B cell (primary cell): ENCODE data around the gene HLX. TPM values are rescaled to one million over a fixed set of nuclear protein-coding genes. Genes with fewer than 3 reads are reported as not detected.

Experiments
- ATAC-seq: fragments of 200-7000 bp; cut with Tn5 transposase; one replicate; pipeline ENCODE4 v1.10.0; 2021; ENCODE audit warnings: low read depth, mild to moderate bottlenecking, moderate number of reproducible peaks, moderate library complexity
- CTCF ChIA-PET: fragments of 350-600 bp; sonication (Branson Sonifier 250); formaldehyde crosslinking; loops from one replicate; lab custom pipeline; 2021; ENCODE audit warnings: antibody characterized with exemption, inconsistent platforms; lab: Charles Lee
- POLR2A ChIA-PET: fragments of 350-600 bp; sonication (Branson Sonifier 250); formaldehyde crosslinking; loops from one replicate; lab custom pipeline; 2021; ENCODE audit warnings: antibody characterized with exemption; lab: Charles Lee
- DNase-seq: peaks from one replicate; pipeline ENCODE4 v3.0.0; 2013
- H2AFZ ChIP-seq: 2 replicates; pipeline ENCODE4 v1.6.1; 2012; ENCODE audit warnings: mild to moderate bottlenecking, low read depth, low read length; ENCODE audit not compliant: insufficient read depth, poor library complexity, severe bottlenecking
- H3K27ac ChIP-seq, 2 donors: 1 replicate in 1 of 2; 2 replicates in 1 of 2; pipeline ENCODE4 v1.5.1; 2012 to 2013; ENCODE audit warnings: low read length in 2 of 2, mild to moderate bottlenecking in 2 of 2, moderate library complexity in 1 of 2
- H3K27me3 ChIP-seq, 4 experiments: fragments of 200-600 bp in 1 of 4; sonication (generic) in 1 of 4; replicated peaks in 1 of 4; 1 replicate in 2 of 4; 2 replicates in 2 of 4; pipeline versions ENCODE4 v1.6.1 to v1.7.0; 2013 to 2016; ENCODE audit warnings: low read length in 3 of 4, mild to moderate bottlenecking in 2 of 4, mixed read lengths in 1 of 4, moderate library complexity in 1 of 4; ENCODE audit not compliant: insufficient read depth in 4 of 4, control insufficient read depth in 3 of 4; ENCODE audit errors: control extremely low read depth in 1 of 4
- H3K36me3 ChIP-seq, 2 experiments: replicated peaks in 1 of 2; 1 replicate in 1 of 2; 2 replicates in 1 of 2; pipeline versions ENCODE4 v1.6.1 to v1.7.1; 2013; ENCODE audit warnings: low read length in 1 of 2; ENCODE audit not compliant: insufficient read depth in 2 of 2, control insufficient read depth in 1 of 2; ENCODE audit errors: control extremely low read depth in 1 of 2, extremely low read depth in 1 of 2
- H3K4me1 ChIP-seq, 2 donors: fragments of 200-600 bp in 1 of 2; sonication (generic) in 1 of 2; 1 replicate in 1 of 2; 2 replicates in 1 of 2; pipeline versions ENCODE4 v1.5.1 to v1.6.1; 2013 to 2017; ENCODE audit warnings: low read length in 2 of 2; ENCODE audit not compliant: control insufficient read depth in 2 of 2, insufficient read depth in 2 of 2
- H3K4me2 ChIP-seq: replicated peaks from 2 replicates; pipeline ENCODE3; 2012; ENCODE audit warnings: mild to moderate bottlenecking, low read depth, low read length; ENCODE audit not compliant: poor library complexity, severe bottlenecking
- H3K4me3 ChIP-seq, 5 experiments: fragments of 200-600 bp in 1 of 5; sonication (generic) in 1 of 5; 1 replicate in 3 of 5; 2 replicates in 2 of 5; pipeline versions ENCODE4 v1.5.1 to v1.7.0; 2011 to 2016; ENCODE audit warnings: low read length in 4 of 5, mild to moderate bottlenecking in 4 of 5, low read depth in 2 of 5, control low read depth in 1 of 5, moderate library complexity in 1 of 5; ENCODE audit not compliant: insufficient read depth in 1 of 5; ENCODE audit errors: control extremely low read depth in 1 of 5, extremely low read depth in 1 of 5
- H3K79me2 ChIP-seq: fragments of 200-600 bp; sonication (generic); one replicate; pipeline ENCODE4 v1.6.0; 2016; ENCODE audit warnings: low read length; ENCODE audit not compliant: control insufficient read depth, insufficient read depth
- H3K9ac ChIP-seq: fragments of 200-600 bp; sonication (generic); 2 replicates; pipeline ENCODE4 v1.6.1; 2017; ENCODE audit warnings: mild to moderate bottlenecking, low read length, moderate library complexity
- H3K9me3 ChIP-seq, 3 donors: one replicate each; pipeline versions ENCODE4 v1.6.1 to v1.7.1; 2013; ENCODE audit warnings: low read length in 2 of 3; ENCODE audit not compliant: control insufficient read depth in 2 of 3, insufficient read depth in 1 of 3; ENCODE audit errors: control extremely low read depth in 1 of 3
- H4K20me1 ChIP-seq: 2 replicates; pipeline ENCODE4 v1.6.0; 2012; ENCODE audit warnings: mild to moderate bottlenecking, low read length; ENCODE audit not compliant: insufficient read depth, control insufficient read depth, poor library complexity, severe bottlenecking
- H3K27ac Mint-ChIP-seq: one replicate; pipeline ENCODE4 v1.8.0; 2021; ENCODE audit warnings: mixed read lengths
- H3K27me3 Mint-ChIP-seq: one replicate; pipeline ENCODE4 v1.8.0; 2021; ENCODE audit warnings: mixed read lengths
- H3K4me1 Mint-ChIP-seq: one replicate; pipeline ENCODE4 v1.8.0; 2021; ENCODE audit warnings: mixed read lengths
- H3K4me3 Mint-ChIP-seq: one replicate; pipeline ENCODE4 v1.8.0; 2021; ENCODE audit warnings: mixed read lengths
- H3K9me3 Mint-ChIP-seq: one replicate; pipeline ENCODE4 v1.8.0; 2022; ENCODE audit warnings: mixed read lengths; ENCODE audit not compliant: insufficient read depth
- EZH2 ChIP-seq: IDR thresholded peaks from 2 replicates; pipeline ENCODE4 v1.6.1; 2012; ENCODE audit warnings: borderline replicate concordance, low read depth, mild to moderate bottlenecking, moderate library complexity, low read length; ENCODE audit not compliant: insufficient read depth, poor library complexity, severe bottlenecking
- WGBS: methylation state at CpG from one replicate; pipeline ENCODE4 v1.1.5; 2013; ENCODE audit warnings: missing lambda C conversion rate; ENCODE audit not compliant: insufficient coverage; 5-methylcytosine and 5-hydroxymethylcytosine counted together
- intact Hi-C: fragments of 100-400 bp; cut with micrococcal nuclease; formaldehyde crosslinking; loops from one replicate; pipeline ENCODE4 v1.10.0; 2022
- polyA plus RNA-seq: library from polyadenylated mRNA; depleted of rRNA; stranded (reverse); fragments of >200 nt; gene quantifications from 2 replicates; pipeline ENCODE4 v1.2.3, GENCODE V29; 2012
- total RNA-seq, 2 donors: library from RNA; stranded (reverse); fragments of 120-200 nt in 1 of 2; gene quantifications; 1 replicate in 1 of 2; 2 replicates in 1 of 2; pipeline versions ENCODE4 v1.2.3 to v1.2.4, GENCODE V29; 2013 to 2022
- TF ChIP-seq, protein P1 (sequence below): fragments of 200-600 bp; IDR thresholded peaks from one replicate; pipeline ENCODE4 v1.8.0; 2022; ENCODE audit warnings: antibody characterized with exemption, mild to moderate bottlenecking

HLX gene
- total and polyA plus RNA-seq, 2 donors (not counting 1 experiment from before 2014, with no cell fraction given), result 3.4 to 9.1 TPM

GRCh38 chr1:220905650-220906560 lies 26.7 kb downstream of the HLX start:
- H4K20me1 ChIP-seq, result no peaks in the 10 kb centered on the region
- 85% methylated on average over 4 of the region's 5 CpGs for WGBS
- H3K4me1 ChIP-seq, result peaks cover 7 to 10% of the 10 kb centered on the region in 2 donors
- H3K79me2 ChIP-seq, result no peaks in the 10 kb centered on the region
- H3K27me3 ChIP-seq, result peaks cover 0 to 7% (median 0%) of the 10 kb centered on the region in 4 experiments
- no peak for TF ChIP-seq EZH2
- TF ChIP-seq, protein P1, sequence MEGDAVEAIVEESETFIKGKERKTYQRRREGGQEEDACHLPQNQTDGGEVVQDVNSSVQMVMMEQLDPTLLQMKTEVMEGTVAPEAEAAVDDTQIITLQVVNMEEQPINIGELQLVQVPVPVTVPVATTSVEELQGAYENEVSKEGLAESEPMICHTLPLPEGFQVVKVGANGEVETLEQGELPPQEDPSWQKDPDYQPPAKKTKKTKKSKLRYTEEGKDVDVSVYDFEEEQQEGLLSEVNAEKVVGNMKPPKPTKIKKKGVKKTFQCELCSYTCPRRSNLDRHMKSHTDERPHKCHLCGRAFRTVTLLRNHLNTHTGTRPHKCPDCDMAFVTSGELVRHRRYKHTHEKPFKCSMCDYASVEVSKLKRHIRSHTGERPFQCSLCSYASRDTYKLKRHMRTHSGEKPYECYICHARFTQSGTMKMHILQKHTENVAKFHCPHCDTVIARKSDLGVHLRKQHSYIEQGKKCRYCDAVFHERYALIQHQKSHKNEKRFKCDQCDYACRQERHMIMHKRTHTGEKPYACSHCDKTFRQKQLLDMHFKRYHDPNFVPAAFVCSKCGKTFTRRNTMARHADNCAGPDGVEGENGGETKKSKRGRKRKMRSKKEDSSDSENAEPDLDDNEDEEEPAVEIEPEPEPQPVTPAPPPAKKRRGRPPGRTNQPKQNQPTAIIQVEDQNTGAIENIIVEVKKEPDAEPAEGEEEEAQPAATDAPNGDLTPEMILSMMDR, result no peak
- ChIA-PET CTCF (interaction anchor here (0.9 to 1.4 kb wide), 3 partner anchors 192 to 298 kb away, joined by 3 to 5 read pairs (median 3); no protein-coding TSS in a partner anchor), POLR2A (no interaction called here)
- Mint-ChIP-seq H3K4me3 (no peak overlapping the region), H3K27ac (no peak overlapping the region), H3K27me3 (peaks cover 15% of the 10 kb centered on the region), H3K4me1 (peaks cover 9% of the 10 kb centered on the region), H3K9me3 (no peaks in the 10 kb centered on the region)
- H3K9ac ChIP-seq, result no peak overlapping the region
- H3K4me2 ChIP-seq, result no peak overlapping the region
- DNase-seq (no peak), ATAC-seq (no peak)
- no peaks in the 10 kb centered on the region for H3K36me3 ChIP-seq
- intact Hi-C loops, result no loop called here
- H3K4me3 ChIP-seq, result no peak overlapping the region
- H3K9me3 ChIP-seq, result no peaks in the 10 kb centered on the region
- no peak overlapping the region for H2AFZ ChIP-seq
- H3K27ac ChIP-seq, result no peak overlapping the region
